Neural cell (in vitro differentiated cells): ENCODE results near the gene PBX4. TPM values are rescaled to one million over a fixed set of nuclear protein-coding genes. Genes with fewer than 3 reads are reported as not detected.
"Not testable (repeated sequence)": the region's sequence is repeated elsewhere in the genome, so short reads cannot be mapped to it uniquely, and the experiment has no call there.

Experiments used
- H2AFZ ChIP-seq: fragments of 200-600, 300-800 bp; sonication (generic), shearing (Covaris generic); 2 replicates; pipeline ENCODE4 v1.6.0; 2014; ENCODE audit warnings: low read depth, mild to moderate bottlenecking, antibody characterized with exemption, low read length, moderate library complexity
- H3F3A ChIP-seq: fragments of 200-600 bp; shearing (Covaris generic); 2 replicates; pipeline ENCODE4 v1.6.1; 2016; ENCODE audit warnings: mild to moderate bottlenecking, moderate library complexity, mixed read lengths, antibody characterized with exemption, low read length; ENCODE audit not compliant: insufficient read depth, poor library complexity, severe bottlenecking
- H3K27ac ChIP-seq: fragments of 200-600, 300-800 bp; sonication (generic), shearing (Covaris generic); 2 replicates; pipeline ENCODE4 v1.5.1; 2014; ENCODE audit warnings: mild to moderate bottlenecking, low read length, moderate library complexity
- H3K27me3 ChIP-seq: fragments of 300-800, 200-600 bp; sonication (generic), shearing (Covaris generic); 2 replicates; pipeline ENCODE4 v1.6.0; 2014; ENCODE audit warnings: mild to moderate bottlenecking, low read depth, low read length, moderate library complexity; ENCODE audit not compliant: insufficient read depth
- H3K36me3 ChIP-seq: fragments of 300-800, 200-600 bp; sonication (generic), shearing (Covaris generic); 2 replicates; pipeline ENCODE4 v1.5.1; 2014; ENCODE audit warnings: mild to moderate bottlenecking, antibody characterized with exemption, low read length, moderate library complexity; ENCODE audit not compliant: insufficient read depth
- H3K4me2 ChIP-seq: fragments of 300-800, 200-600 bp; sonication (generic), shearing (Covaris generic); 2 replicates; pipeline ENCODE4 v1.6.0; 2014; ENCODE audit warnings: mild to moderate bottlenecking, low read length
- H3K4me3 ChIP-seq: fragments of 300-800, 200-600 bp; sonication (generic), shearing (Covaris generic); 2 replicates; pipeline ENCODE4 v1.5.1; 2014; ENCODE audit warnings: mild to moderate bottlenecking, low read length, moderate library complexity
- H3K79me2 ChIP-seq: fragments of 200-600 bp; shearing (Covaris generic); replicated peaks from 2 replicates; pipeline ENCODE4 v1.6.0; 2014; ENCODE audit warnings: mild to moderate bottlenecking, low read length, moderate library complexity; ENCODE audit not compliant: insufficient read depth
- H3K9ac ChIP-seq: fragments of 300-800, 200-600 bp; sonication (generic), shearing (Covaris generic); 2 replicates; pipeline ENCODE4 v1.6.1; 2016; ENCODE audit warnings: mild to moderate bottlenecking, low read length, mixed read lengths
- H3K9me2 ChIP-seq: fragments of 200-600 bp; shearing (Covaris generic); 2 replicates; pipeline ENCODE4 v1.6.1; 2016; ENCODE audit warnings: mild to moderate bottlenecking, low read length, mixed read lengths; ENCODE audit not compliant: insufficient read depth
- H3K9me3 ChIP-seq: fragments of 200-600, 300-800 bp; sonication (generic), shearing (Covaris generic); 2 replicates; pipeline ENCODE4 v1.6.1; 2016; ENCODE audit warnings: mild to moderate bottlenecking, mixed run types, low read length, moderate library complexity, mixed read lengths
- H4K20me1 ChIP-seq: fragments of 200-600 bp; shearing (Covaris generic); 2 replicates; pipeline ENCODE4 v1.6.1; 2016; ENCODE audit warnings: mild to moderate bottlenecking, mixed run types; ENCODE audit not compliant: insufficient read depth
- CTCF ChIP-seq: fragments of 450-650 bp; IDR thresholded peaks from 2 replicates; pipeline ENCODE4 v1.5.1; 2014; ENCODE audit warnings: antibody characterized with exemption, mild to moderate bottlenecking, moderate library complexity; ENCODE audit not compliant: poor library complexity, severe bottlenecking
- EP300 ChIP-seq: fragments of 450-650 bp; conservative IDR thresholded peaks from 2 replicates; pipeline ENCODE4 v1.6.1; 2014; ENCODE audit warnings: antibody characterized with exemption, mild to moderate bottlenecking, moderate library complexity; ENCODE audit not compliant: poor library complexity, severe bottlenecking
- EZH2 ChIP-seq: fragments of 200-600, 300-800 bp; shearing (Covaris generic), sonication (generic); IDR thresholded peaks from 2 replicates; pipeline ENCODE4 v1.6.1; 2014; ENCODE audit warnings: antibody characterized with exemption, low read length, borderline replicate concordance, mild to moderate bottlenecking; ENCODE audit not compliant: insufficient read depth, poor library complexity, severe bottlenecking
- MXI1 ChIP-seq: fragments of 450-650 bp; conservative IDR thresholded peaks from 2 replicates; pipeline ENCODE4 v1.6.1; 2014; ENCODE audit warnings: antibody characterized with exemption, mild to moderate bottlenecking; ENCODE audit not compliant: poor library complexity, severe bottlenecking
- POLR2AphosphoS5 ChIP-seq: IDR thresholded peaks from 2 replicates; pipeline ENCODE4 v1.6.1; 2012
- REST ChIP-seq: IDR thresholded peaks from 2 replicates; pipeline ENCODE4 v1.6.1; 2012; ENCODE audit warnings: borderline replicate concordance
- SMC3 ChIP-seq: fragments of 450-650 bp; conservative IDR thresholded peaks from 2 replicates; pipeline ENCODE4 v1.6.1; 2014; ENCODE audit warnings: antibody characterized with exemption, mild to moderate bottlenecking, moderate library complexity; ENCODE audit not compliant: poor library complexity
- TAF1 ChIP-seq: IDR thresholded peaks from 2 replicates; pipeline ENCODE4 v1.6.1; 2012; ENCODE audit warnings: low read depth
- polyA plus RNA-seq: library from polyadenylated mRNA; depleted of rRNA; stranded (reverse); fragments of >200 nt; gene quantifications from 2 replicates; pipeline ENCODE4 v1.2.3, GENCODE V29; 2014

Gene PBX4
- polyA plus RNA-seq, 1 donor from 2014 or later, result 7.5 TPM

- H3F3A ChIP-seq, result no peaks in the 10 kb centered on the region
- H3K9me3 ChIP-seq, result no peaks in the 10 kb centered on the region
- no peak overlapping the region for H3K4me3 ChIP-seq
- H3K9me2 ChIP-seq, result no peaks in the 10 kb centered on the region
- H3K79me2 ChIP-seq, result no peaks in the 10 kb centered on the region
- H3K27ac ChIP-seq, result no peak overlapping the region
- no peaks in the 10 kb centered on the region for H3K27me3 ChIP-seq
- no peak overlapping the region for H3K9ac ChIP-seq
- H2AFZ ChIP-seq, result no peak overlapping the region
- H4K20me1 ChIP-seq, result no peaks in the 10 kb centered on the region
- H3K4me2 ChIP-seq, result no peak overlapping the region
- no peaks in the 10 kb centered on the region for H3K36me3 ChIP-seq
- TF ChIP-seq EZH2 (no peak), EP300 (no peak), TAF1 (no peak), CTCF (no peak), MXI1 (no peak), REST (no peak), SMC3 (no peak), POLR2AphosphoS5 (no peak)
Observed at GRCh38 chr19:19613506-19613905, 5.0 kb downstream of the PBX4 start.

- H3F3A ChIP-seq, result no peaks in the 10 kb centered on the region
- no peak for TF ChIP-seq MXI1
- no peak for TF ChIP-seq EP300
- TF ChIP-seq CTCF, result no peak
- no peak for TF ChIP-seq POLR2AphosphoS5
- TF ChIP-seq EZH2, result no peak
- no peaks in the 10 kb centered on the region for H3K36me3 ChIP-seq
- no peaks in the 10 kb centered on the region for H3K79me2 ChIP-seq
- H3K9me2 ChIP-seq, result no peaks in the 10 kb centered on the region
- no peak overlapping the region for H2AFZ ChIP-seq
- no peak overlapping the region for H3K4me2 ChIP-seq
- no peaks in the 10 kb centered on the region for H3K27me3 ChIP-seq
- H3K27ac ChIP-seq, result no peak overlapping the region
- no peaks in the 10 kb centered on the region for H4K20me1 ChIP-seq
- H3K4me3 ChIP-seq, result no peak overlapping the region
- no peaks in the 10 kb centered on the region for H3K9me3 ChIP-seq
- no peak overlapping the region for H3K9ac ChIP-seq
Observed at GRCh38 chr19:19610376-19611202, 7.9 kb downstream of the PBX4 start.

GRCh38 chr19:19606686-19607085 lies 11.8 kb downstream of the PBX4 start:
- H3K9me2 ChIP-seq, H3K4me3 ChIP-seq, H3K79me2 ChIP-seq, H3K9ac ChIP-seq, H2AFZ ChIP-seq, H3K4me2 ChIP-seq, H3K36me3 ChIP-seq, H3K9me3 ChIP-seq, H4K20me1 ChIP-seq, H3K27ac ChIP-seq, H3K27me3 ChIP-seq, H3F3A ChIP-seq: not testable (repeated sequence)
